Activated CD8-positive, alpha-beta memory T cell treated with anti-CD3 and anti-CD28 coated beads, Interleukin-2, amount 50 U/mL, for 4 hours (primary cell): ENCODE measurements around the gene SLFN12L.
"Not testable (repeated sequence)": the region's sequence is repeated elsewhere in the genome, so short reads cannot be mapped to it uniquely, and the experiment has no call there.

Experiments used
- DNase-seq: peaks from one replicate; pipeline ENCODE4 v3.0.0-alpha.2; 2020

SLFN12L gene

GRCh38 chr17:35493040-35493439 lies 44.4 kb downstream of the SLFN12L start:
- DNase-seq, result no peak

GRCh38 chr17:35491417-35491816 lies 46.1 kb downstream of the SLFN12L start:
- no peak for DNase-seq

- DNase-seq, result no peak
Measured at GRCh38 chr17:35489944-35490343, 47.5 kb downstream of the SLFN12L start.

- DNase-seq, result no peak
Measured at GRCh38 chr17:35488991-35489390, 48.5 kb downstream of the SLFN12L start.

- DNase-seq, result peak; percentile 82
Measured at GRCh38 chr17:35486920-35487732, 50.4 kb downstream of the SLFN12L start.

- no peak for DNase-seq
Measured at GRCh38 chr17:35479271-35479670, 58.2 kb downstream of the SLFN12L start.

GRCh38 chr17:35477248-35477647 lies 60.2 kb downstream of the SLFN12L start:
- no peak for DNase-seq

- DNase-seq, result no peak
Measured at GRCh38 chr17:35476283-35476820, 61.1 kb downstream of the SLFN12L start.

GRCh38 chr17:35468475-35468874 lies 69.0 kb downstream of the SLFN12L start:
- no peak for DNase-seq

GRCh38 chr17:35467824-35468223 lies 69.7 kb downstream of the SLFN12L start:
- DNase-seq, result no peak

- DNase-seq, result peak; percentile 48
Measured at GRCh38 chr17:35460354-35460851, 77.1 kb downstream of the SLFN12L start.

GRCh38 chr17:35454035-35454434 lies 83.4 kb downstream of the SLFN12L start:
- DNase-seq, result not testable (repeated sequence)

GRCh38 chr17:35453171-35453570 lies 84.3 kb downstream of the SLFN12L start:
- DNase-seq, result no peak

- DNase-seq, result no peak
Measured at GRCh38 chr17:35449371-35449931, 88.0 kb downstream of the SLFN12L start.

GRCh38 chr17:35448899-35449227 lies 88.6 kb downstream of the SLFN12L start:
- no peak for DNase-seq

- DNase-seq, result peak; percentile 83
Measured at GRCh38 chr17:35448214-35448898, 89.1 kb downstream of the SLFN12L start, which contains the start of gene SLFN13. TSS of gene SLFN13 (minus strand) at chr17:35448766. CDS start at chr17:35445680, 3,086 bp downstream.

GRCh38 chr17:35447499-35447898 lies 90.0 kb downstream of the SLFN12L start:
- DNase-seq, result no peak

- DNase-seq, result no peak
Measured at GRCh38 chr17:35438433-35438832, 99.0 kb downstream of the SLFN12L start.

GRCh38 chr17:35433075-35433894 lies 104.2 kb downstream of the SLFN12L start:
- DNase-seq, result peak; percentile 72

- DNase-seq, result peak; percentile 44
Measured at GRCh38 chr17:35432176-35433074, 105.1 kb downstream of the SLFN12L start, which contains the start of gene SLFN12. TSS of gene SLFN12 (minus strand) at chr17:35432500. CDS start at chr17:35423028, 9,472 bp downstream.

GRCh38 chr17:35429702-35430101 lies 107.8 kb downstream of the SLFN12L start:
- no peak for DNase-seq
